SJCRH30 (cell line): ENCODE data around the gene DRC7. TPM values are rescaled to one million over a fixed set of nuclear protein-coding genes. Genes with fewer than 3 reads are reported as not detected.
"Not testable (repeated sequence)": the region's sequence is repeated elsewhere in the genome, so short reads cannot be mapped to it uniquely, and the experiment has no call there.

Experiments
- DNase-seq, 2 experiments: peaks; one replicate each; pipeline ENCODE4 v3.0.0-alpha.2; 2015 to 2020
- H3K27ac ChIP-seq: fragments of 250-450 bp; sonication (Bioruptor Pico); 2 replicates; pipeline ENCODE4 v1.5.1; 2020; ENCODE audit warnings: mild to moderate bottlenecking, moderate library complexity
- H3K27me3 ChIP-seq: fragments of 250-450 bp; sonication (Bioruptor Pico); 2 replicates; pipeline ENCODE4 v1.5.1; 2020; ENCODE audit warnings: mild to moderate bottlenecking, moderate library complexity
- H3K36me3 ChIP-seq: fragments of 250-450 bp; sonication (Bioruptor Pico); 2 replicates; pipeline ENCODE4 v1.5.1; 2020; ENCODE audit warnings: mild to moderate bottlenecking, moderate library complexity
- H3K4me1 ChIP-seq: fragments of 250-450 bp; sonication (Bioruptor Pico); 2 replicates; pipeline ENCODE4 v1.5.1; 2020; ENCODE audit warnings: mild to moderate bottlenecking, moderate library complexity
- H3K4me3 ChIP-seq: fragments of 250-450 bp; sonication (Bioruptor Pico); 2 replicates; pipeline ENCODE4 v1.5.1; 2020; ENCODE audit warnings: mild to moderate bottlenecking, moderate library complexity
- H3K9me3 ChIP-seq: fragments of 250-450 bp; sonication (Bioruptor Pico); replicated peaks from 2 replicates; pipeline ENCODE4 v1.5.1; 2020; ENCODE audit warnings: mild to moderate bottlenecking, moderate library complexity
- total RNA-seq: library from RNA; depleted of rRNA; stranded (reverse); fragments of >200 nt; shearing (Covaris generic); gene quantifications from 2 replicates; pipeline ENCODE4 v1.2.3, GENCODE V29; 2014

Gene DRC7
- total RNA-seq, 1 experiment from 2014 or later: not detected

- Histone ChIP-seq H3K9me3 (no peaks in the 10 kb centered on the region), H3K36me3 (no peaks in the 10 kb centered on the region), H3K27ac (no peak overlapping the region), H3K4me1 (no peaks in the 10 kb centered on the region), H3K27me3 (peaks cover 48% of the 10 kb centered on the region), H3K4me3 (no peak overlapping the region)
- DNase-seq: no peak
Observed at GRCh38 chr16:57704011-57704904, 9.7 kb downstream of the DRC7 start.

- H3K4me1 ChIP-seq: no peaks in the 10 kb centered on the region
- H3K4me3 ChIP-seq: no peak overlapping the region
- DNase-seq: no peak
- H3K9me3 ChIP-seq: no peaks in the 10 kb centered on the region
- no peak overlapping the region for H3K27ac ChIP-seq
- peaks cover 46% of the 10 kb centered on the region for H3K27me3 ChIP-seq
- no peaks in the 10 kb centered on the region for H3K36me3 ChIP-seq
Observed at GRCh38 chr16:57704905-57705852, 10.6 kb downstream of the DRC7 start.

GRCh38 chr16:57706717-57707116 is 12.1 kb downstream of the DRC7 start:
- no peak for DNase-seq
- H3K27ac ChIP-seq: no peak overlapping the region
- peaks cover 48% of the 10 kb centered on the region for H3K27me3 ChIP-seq
- H3K9me3 ChIP-seq: no peaks in the 10 kb centered on the region
- no peaks in the 10 kb centered on the region for H3K36me3 ChIP-seq
- H3K4me3 ChIP-seq: no peak overlapping the region
- no peaks in the 10 kb centered on the region for H3K4me1 ChIP-seq

- DNase-seq: no peak
- H3K27me3 ChIP-seq: peaks cover 50% of the 10 kb centered on the region
- no peaks in the 10 kb centered on the region for H3K4me1 ChIP-seq
- H3K36me3 ChIP-seq: no peaks in the 10 kb centered on the region
- H3K4me3 ChIP-seq: no peak overlapping the region
- no peak overlapping the region for H3K27ac ChIP-seq
- no peaks in the 10 kb centered on the region for H3K9me3 ChIP-seq
Observed at GRCh38 chr16:57707331-57707730, 12.7 kb downstream of the DRC7 start.

GRCh38 chr16:57708168-57708567 is 13.6 kb downstream of the DRC7 start:
- Histone ChIP-seq H3K9me3 (no peaks in the 10 kb centered on the region), H3K4me3 (no peak overlapping the region), H3K27ac (no peak overlapping the region), H3K4me1 (no peaks in the 10 kb centered on the region), H3K36me3 (no peaks in the 10 kb centered on the region), H3K27me3 (peaks cover 53% of the 10 kb centered on the region)
- DNase-seq: no peak

- Histone ChIP-seq H3K27ac (no peak overlapping the region), H3K4me1 (no peaks in the 10 kb centered on the region), H3K36me3 (no peaks in the 10 kb centered on the region), H3K4me3 (no peak overlapping the region), H3K9me3 (no peaks in the 10 kb centered on the region), H3K27me3 (peaks cover 60% of the 10 kb centered on the region)
- DNase-seq: no peak
Observed at GRCh38 chr16:57709663-57710062, 15.1 kb downstream of the DRC7 start.

- Histone ChIP-seq H3K27me3 (peaks cover 70% of the 10 kb centered on the region), H3K4me1 (no peaks in the 10 kb centered on the region), H3K36me3 (no peaks in the 10 kb centered on the region), H3K4me3 (no peak overlapping the region), H3K27ac (no peak overlapping the region), H3K9me3 (no peaks in the 10 kb centered on the region)
- no peak for DNase-seq
Observed at GRCh38 chr16:57711346-57711745, 16.7 kb downstream of the DRC7 start.

- Histone ChIP-seq H3K4me3 (no peak overlapping the region), H3K36me3 (no peaks in the 10 kb centered on the region), H3K9me3 (no peaks in the 10 kb centered on the region), H3K27me3 (peaks cover 70% of the 10 kb centered on the region), H3K4me1 (no peaks in the 10 kb centered on the region), H3K27ac (no peak overlapping the region)
- no peak for DNase-seq
Observed at GRCh38 chr16:57711993-57712392, 17.4 kb downstream of the DRC7 start.

- not testable (repeated sequence) for H3K27ac ChIP-seq, H3K4me1 ChIP-seq, H3K9me3 ChIP-seq, DNase-seq, H3K4me3 ChIP-seq, H3K36me3 ChIP-seq
- H3K27me3 ChIP-seq: peaks cover 70% of the 10 kb centered on the region
Observed at GRCh38 chr16:57712569-57712968, 18.0 kb downstream of the DRC7 start.

- Histone ChIP-seq H3K27ac (no peak overlapping the region), H3K4me1 (no peaks in the 10 kb centered on the region), H3K4me3 (no peak overlapping the region), H3K36me3 (no peaks in the 10 kb centered on the region), H3K27me3 (peaks cover 60% of the 10 kb centered on the region), H3K9me3 (no peaks in the 10 kb centered on the region)
- DNase-seq: no peak
Observed at GRCh38 chr16:57713596-57713995, 19.0 kb downstream of the DRC7 start.

- Histone ChIP-seq H3K4me3 (no peak overlapping the region), H3K4me1 (no peaks in the 10 kb centered on the region), H3K27me3 (peaks cover 60% of the 10 kb centered on the region), H3K36me3 (no peaks in the 10 kb centered on the region), H3K27ac (no peak overlapping the region), H3K9me3 (no peaks in the 10 kb centered on the region)
- DNase-seq: no peak
Observed at GRCh38 chr16:57714047-57714446, 19.4 kb downstream of the DRC7 start.

GRCh38 chr16:57720142-57720575 is 25.6 kb downstream of the DRC7 start:
- no peaks in the 10 kb centered on the region for H3K9me3 ChIP-seq
- peak; percentile 48 to 61 for DNase-seq
- no peak overlapping the region for H3K27ac ChIP-seq
- no peak overlapping the region for H3K4me3 ChIP-seq
- peaks cover 34% of the 10 kb centered on the region for H3K27me3 ChIP-seq
- H3K36me3 ChIP-seq: no peaks in the 10 kb centered on the region
- H3K4me1 ChIP-seq: no peaks in the 10 kb centered on the region

- Histone ChIP-seq H3K4me1 (no peaks in the 10 kb centered on the region), H3K9me3 (no peaks in the 10 kb centered on the region), H3K27ac (no peak overlapping the region), H3K4me3 (no peak overlapping the region), H3K36me3 (no peaks in the 10 kb centered on the region), H3K27me3 (peaks cover 25% of the 10 kb centered on the region)
- DNase-seq: no peak
Observed at GRCh38 chr16:57721356-57722209, 27.0 kb downstream of the DRC7 start.

GRCh38 chr16:57722210-57722499 is 27.5 kb downstream of the DRC7 start:
- Histone ChIP-seq H3K27me3 (peaks cover 25% of the 10 kb centered on the region), H3K4me3 (no peak overlapping the region)

More at GRCh38 chr16:57722210-57722499, 27.5 kb downstream of the DRC7 start:
- no peak for DNase-seq
- no peaks in the 10 kb centered on the region for H3K9me3 ChIP-seq
- no peak overlapping the region for H3K27ac ChIP-seq
- no peaks in the 10 kb centered on the region for H3K36me3 ChIP-seq
- H3K4me1 ChIP-seq: no peaks in the 10 kb centered on the region
